ENCODE data around the gene NIPSNAP2. TPM values are rescaled to one million over a fixed set of nuclear protein-coding genes. Genes with fewer than 3 reads are reported as not detected.

NIPSNAP2 gene
- polyA plus RNA-seq, 2 of the 4 experiments (the other 2 are of a cell fraction): 48.2 to 135 TPM

GRCh38 chr7:55975988-55976633, 11.7 kb downstream of the NIPSNAP2 start:
- Histone ChIP-seq H3K4me1 (peaks cover 7% of the 10 kb centered on the region; the same call in 2 of the 3 replicates), H3K4me3 (no peak overlapping the region), H3K9me3 (no peaks in the 10 kb centered on the region), H3K27ac (no peak overlapping the region), H3K4me2 (no peak overlapping the region)
- DNase-seq (ENCODE audit: low read depth in 1 of 2, low spot score in 1 of 2) (no peak), ATAC-seq (no peak), FAIRE-seq (no peak)
- TF ChIP-seq ZFP36 (IDR thresholded peaks at IDR 0.05; ENCODE audit: borderline replicate concordance, partially characterized antibody) (no peak), ZC3H11A (IDR thresholded peaks at IDR 0.05) (no peak), USF2 (IDR thresholded peaks at IDR 0.05) (no peak), HEYL (CRISPR knock-in tag; IDR thresholded peaks at IDR 0.05) (no peak), NPAS2 (CRISPR knock-in tag; IDR thresholded peaks at IDR 0.05; ENCODE audit: borderline replicate concordance) (no peak), HMGXB4 (CRISPR knock-in tag; IDR thresholded peaks at IDR 0.05; ENCODE audit: borderline replicate concordance) (no peak), CHD4 (IDR thresholded peaks at IDR 0.05; ENCODE audit: borderline replicate concordance) (no peak), CBX8 (IDR thresholded peaks at IDR 0.05) (no peak), FOSB (CRISPR knock-in tag; IDR thresholded peaks at IDR 0.05) (no peak), RNF2 (IDR thresholded peaks at IDR 0.05; ENCODE audit: borderline replicate concordance, low read depth) (no peak)
- TF ChIP-seq, protein P1, sequence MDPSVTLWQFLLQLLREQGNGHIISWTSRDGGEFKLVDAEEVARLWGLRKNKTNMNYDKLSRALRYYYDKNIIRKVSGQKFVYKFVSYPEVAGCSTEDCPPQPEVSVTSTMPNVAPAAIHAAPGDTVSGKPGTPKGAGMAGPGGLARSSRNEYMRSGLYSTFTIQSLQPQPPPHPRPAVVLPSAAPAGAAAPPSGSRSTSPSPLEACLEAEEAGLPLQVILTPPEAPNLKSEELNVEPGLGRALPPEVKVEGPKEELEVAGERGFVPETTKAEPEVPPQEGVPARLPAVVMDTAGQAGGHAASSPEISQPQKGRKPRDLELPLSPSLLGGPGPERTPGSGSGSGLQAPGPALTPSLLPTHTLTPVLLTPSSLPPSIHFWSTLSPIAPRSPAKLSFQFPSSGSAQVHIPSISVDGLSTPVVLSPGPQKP (IDR thresholded peaks at IDR 0.05; ENCODE audit: low read depth, low read length): no peak
- CTCF ChIA-PET: interaction anchor here (0.7 to 1.7 kb wide), 6 partner anchors 11 to 116 kb away, joined by 3 to 7 read pairs (median 4); partner anchors contain the start of gene PHKG1
- POLR2A ChIA-PET: no interaction called here
- WGBS (ENCODE audit: missing lambda C conversion rate): 91% methylated on average over 7 of the region's 7 CpGs

DNA sequence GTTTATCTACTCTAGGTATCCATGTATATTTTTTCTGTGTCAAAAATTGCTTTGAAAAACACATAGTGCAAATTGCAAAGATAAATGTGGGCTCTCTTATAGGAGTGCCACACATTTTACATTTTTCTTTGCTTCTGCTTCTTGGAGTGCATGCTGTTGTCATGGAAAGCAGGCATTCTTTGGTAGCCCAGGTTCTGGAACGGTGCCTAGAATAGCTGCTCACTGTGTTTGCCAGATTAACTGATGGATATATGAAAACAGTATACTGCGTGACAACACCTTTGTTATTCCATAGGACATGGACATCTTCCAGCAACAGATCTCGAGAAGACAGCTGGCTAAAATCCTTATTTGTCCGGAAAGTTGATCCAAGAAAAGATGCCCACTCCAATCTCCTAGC, 13.4 kb downstream of the NIPSNAP2 start:
- ATAC-seq (peak in 1 of 2 experiments; percentile 35; a peak in 2 of 6 replicates), DNase-seq (ENCODE audit: low read depth in 1 of 2, low spot score in 1 of 2) (peak in 1 of 2 experiments; percentile 18), FAIRE-seq (no peak)
- no peak overlapping the region for H3K4me3 ChIP-seq
- TF ChIP-seq HDAC2 (IDR thresholded peaks at IDR 0.05) (no peak), RNF2 (IDR thresholded peaks at IDR 0.05; ENCODE audit: borderline replicate concordance, low read depth) (no peak), EHMT2 (IDR thresholded peaks at IDR 0.05; ENCODE audit: low read depth) (no peak), ZC3H11A (IDR thresholded peaks at IDR 0.05) (no peak), FOSB (CRISPR knock-in tag; IDR thresholded peaks at IDR 0.05) (no peak), POLR2A (IDR thresholded peaks at IDR 0.05; ENCODE audit: low read length) (no peak), JUNB (IDR thresholded peaks at IDR 0.05) (no peak), NFE2L2 (conservative IDR thresholded peaks at IDR 0.05; ENCODE audit: low read length) (no peak), FOXS1 (CRISPR knock-in tag; IDR thresholded peaks at IDR 0.05) (no peak), ZNF302 (CRISPR knock-in tag; IDR thresholded peaks at IDR 0.05) (no peak), SREBF2 (IDR thresholded peaks at IDR 0.05) (no peak), E2F6 (IDR thresholded peaks at IDR 0.05; ENCODE audit: borderline replicate concordance, low read depth) (no peak), EHF (CRISPR knock-in tag; IDR thresholded peaks at IDR 0.05) (no peak), MAFK (IDR thresholded peaks at IDR 0.05; ENCODE audit: partially characterized antibody) (no peak), HMGXB4 (CRISPR knock-in tag; IDR thresholded peaks at IDR 0.05; ENCODE audit: borderline replicate concordance) (no peak), FOSL2 (IDR thresholded peaks at IDR 0.05) (no peak), FOSL2 (CRISPR knock-in tag; IDR thresholded peaks at IDR 0.05) (no peak), SMC3 (IDR thresholded peaks at IDR 0.05) (no peak)
- TF ChIP-seq, protein P2, sequence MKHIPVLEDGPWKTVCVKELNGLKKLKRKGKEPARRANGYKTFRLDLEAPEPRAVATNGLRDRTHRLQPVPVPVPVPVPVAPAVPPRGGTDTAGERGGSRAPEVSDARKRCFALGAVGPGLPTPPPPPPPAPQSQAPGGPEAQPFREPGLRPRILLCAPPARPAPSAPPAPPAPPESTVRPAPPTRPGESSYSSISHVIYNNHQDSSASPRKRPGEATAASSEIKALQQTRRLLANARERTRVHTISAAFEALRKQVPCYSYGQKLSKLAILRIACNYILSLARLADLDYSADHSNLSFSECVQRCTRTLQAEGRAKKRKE (CRISPR knock-in tag; IDR thresholded peaks at IDR 0.05; ENCODE audit: low read depth): no peak
- TF ChIP-seq, protein P1 (IDR thresholded peaks at IDR 0.05; ENCODE audit: low read depth, low read length): no peak
- no peaks in the 10 kb centered on the region for H3K9me3 ChIP-seq
- no peak overlapping the region for H3K27ac ChIP-seq
- H3K4me2 ChIP-seq: 0 out of 3 replicates have a peak overlapping the region, but pooled peaks have one; percentile 15
- POLR2A ChIA-PET: interaction anchor here (1.0 to 1.9 kb wide), 2 partner anchors 13 to 73 kb away, joined by 4 to 11 read pairs; partner anchors contain the start of genes CCT6A, NIPSNAP2 and PSPH
- 68% methylated on average over 4 of the region's 4 CpGs for WGBS (ENCODE audit: missing lambda C conversion rate)
- peaks cover 7% of the 10 kb centered on the region; the same call in 2 of the 3 replicates for H3K4me1 ChIP-seq
- CTCF ChIA-PET: interaction anchor here (0.9 to 1.5 kb wide), 2 partner anchors 14 to 97 kb away, joined by 3 to 8 read pairs; partner anchors contain the start of gene NIPSNAP2

All from A549 (cell line).